Measurements from ENCODE around the gene PRCC.

PRCC gene

DNA sequence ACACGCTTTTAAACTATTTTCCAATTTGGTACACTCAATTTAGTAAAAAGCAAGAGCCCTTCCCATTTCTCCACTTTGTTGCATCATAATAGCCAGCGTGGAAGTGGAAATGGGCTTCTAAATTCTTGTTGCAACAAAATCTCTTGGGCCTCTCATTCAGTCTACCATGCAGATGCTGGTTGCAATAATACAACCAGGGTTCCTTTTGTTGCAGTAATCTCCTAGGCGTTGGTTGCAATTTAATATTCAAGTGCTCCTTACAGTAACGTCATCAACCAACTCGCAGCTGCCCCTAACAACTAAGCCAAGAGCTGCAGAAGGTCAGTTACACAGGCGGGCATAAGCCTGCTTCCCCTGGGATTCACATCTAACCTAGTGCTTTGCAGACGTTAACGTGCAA, 13.1 kb upstream of the PRCC start:
- TF ChIP-seq TAF1 (IDR thresholded peaks at IDR 0.05; ENCODE audit: borderline replicate concordance, insufficient read depth, low read length) (no peak), FOXP2 (optimal IDR thresholded peaks at IDR 0.05; ENCODE audit: borderline replicate concordance, extremely low read depth, extremely low read length, insufficient read depth) (no peak), SIN3A (IDR thresholded peaks at IDR 0.05; ENCODE audit: borderline replicate concordance, insufficient read depth, low read length) (no peak), POLR2AphosphoS5 (IDR thresholded peaks at IDR 0.05; ENCODE audit: low read depth, low read length) (no peak)
- TF ChIP-seq, protein P1, sequence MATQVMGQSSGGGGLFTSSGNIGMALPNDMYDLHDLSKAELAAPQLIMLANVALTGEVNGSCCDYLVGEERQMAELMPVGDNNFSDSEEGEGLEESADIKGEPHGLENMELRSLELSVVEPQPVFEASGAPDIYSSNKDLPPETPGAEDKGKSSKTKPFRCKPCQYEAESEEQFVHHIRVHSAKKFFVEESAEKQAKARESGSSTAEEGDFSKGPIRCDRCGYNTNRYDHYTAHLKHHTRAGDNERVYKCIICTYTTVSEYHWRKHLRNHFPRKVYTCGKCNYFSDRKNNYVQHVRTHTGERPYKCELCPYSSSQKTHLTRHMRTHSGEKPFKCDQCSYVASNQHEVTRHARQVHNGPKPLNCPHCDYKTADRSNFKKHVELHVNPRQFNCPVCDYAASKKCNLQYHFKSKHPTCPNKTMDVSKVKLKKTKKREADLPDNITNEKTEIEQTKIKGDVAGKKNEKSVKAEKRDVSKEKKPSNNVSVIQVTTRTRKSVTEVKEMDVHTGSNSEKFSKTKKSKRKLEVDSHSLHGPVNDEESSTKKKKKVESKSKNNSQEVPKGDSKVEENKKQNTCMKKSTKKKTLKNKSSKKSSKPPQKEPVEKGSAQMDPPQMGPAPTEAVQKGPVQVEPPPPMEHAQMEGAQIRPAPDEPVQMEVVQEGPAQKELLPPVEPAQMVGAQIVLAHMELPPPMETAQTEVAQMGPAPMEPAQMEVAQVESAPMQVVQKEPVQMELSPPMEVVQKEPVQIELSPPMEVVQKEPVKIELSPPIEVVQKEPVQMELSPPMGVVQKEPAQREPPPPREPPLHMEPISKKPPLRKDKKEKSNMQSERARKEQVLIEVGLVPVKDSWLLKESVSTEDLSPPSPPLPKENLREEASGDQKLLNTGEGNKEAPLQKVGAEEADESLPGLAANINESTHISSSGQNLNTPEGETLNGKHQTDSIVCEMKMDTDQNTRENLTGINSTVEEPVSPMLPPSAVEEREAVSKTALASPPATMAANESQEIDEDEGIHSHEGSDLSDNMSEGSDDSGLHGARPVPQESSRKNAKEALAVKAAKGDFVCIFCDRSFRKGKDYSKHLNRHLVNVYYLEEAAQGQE (IDR thresholded peaks at IDR 0.05; ENCODE audit: insufficient read depth in 1 of 2, low read depth in 2 of 2, low read length in 2 of 2) = no peak

DNA sequence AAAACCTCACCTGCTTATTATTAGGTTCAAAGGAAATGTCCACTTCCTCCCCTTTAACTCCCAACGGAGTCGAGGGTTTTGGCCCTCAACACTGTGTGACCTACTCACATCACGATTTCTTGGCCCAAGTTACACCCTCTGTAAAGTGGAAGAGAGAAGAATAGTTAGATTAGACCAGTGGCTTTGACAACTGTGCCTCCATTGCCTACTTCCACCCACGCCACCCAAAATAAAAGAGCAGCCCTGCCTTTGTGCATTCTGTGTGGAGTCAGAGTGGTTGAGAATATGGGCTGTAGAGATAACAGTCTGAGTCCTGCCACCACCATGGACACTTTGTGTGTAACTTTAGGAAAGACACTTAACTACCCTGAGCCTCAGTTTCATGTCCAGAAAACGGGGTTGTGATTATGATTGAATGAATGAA, 11.8 kb upstream of the PRCC start:
- TF ChIP-seq POLR2AphosphoS5 (IDR thresholded peaks at IDR 0.05; ENCODE audit: low read depth, low read length) = no peak
- TF ChIP-seq, protein P1 (IDR thresholded peaks at IDR 0.05; ENCODE audit: insufficient read depth in 1 of 2, low read depth in 2 of 2, low read length in 2 of 2) = no peak
- TF ChIP-seq SIN3A (IDR thresholded peaks at IDR 0.05; ENCODE audit: borderline replicate concordance, insufficient read depth, low read length) = no peak
- no peak for TF ChIP-seq TAF1 (IDR thresholded peaks at IDR 0.05; ENCODE audit: borderline replicate concordance, insufficient read depth, low read length)
- no peak for TF ChIP-seq FOXP2 (optimal IDR thresholded peaks at IDR 0.05; ENCODE audit: borderline replicate concordance, extremely low read depth, extremely low read length, insufficient read depth)

DNA sequence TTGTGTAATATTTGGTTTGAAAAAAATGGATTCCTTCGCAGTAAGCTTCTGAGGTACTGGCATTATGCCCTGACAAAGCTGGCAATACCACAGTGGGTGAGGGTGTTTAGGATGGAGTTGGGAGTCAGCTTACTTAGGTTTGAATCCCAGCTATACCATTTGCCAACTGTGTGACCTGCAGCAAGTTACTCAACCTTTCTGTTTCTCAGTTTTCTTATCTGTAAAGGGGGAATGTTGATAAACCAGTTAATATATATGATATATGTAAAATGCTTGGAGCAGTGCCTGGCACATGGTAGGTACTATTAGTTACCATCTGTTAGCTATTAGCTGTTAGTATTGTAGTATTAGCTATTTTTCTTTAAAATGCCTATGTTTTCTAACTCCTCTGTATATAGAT, 11.0 kb upstream of the PRCC start:
- TF ChIP-seq FOXP2 (optimal IDR thresholded peaks at IDR 0.05; ENCODE audit: borderline replicate concordance, extremely low read depth, extremely low read length, insufficient read depth) = no peak
- TF ChIP-seq POLR2AphosphoS5 (IDR thresholded peaks at IDR 0.05; ENCODE audit: low read depth, low read length) = no peak
- no peak for TF ChIP-seq SIN3A (IDR thresholded peaks at IDR 0.05; ENCODE audit: borderline replicate concordance, insufficient read depth, low read length)
- TF ChIP-seq, protein P1 (IDR thresholded peaks at IDR 0.05; ENCODE audit: insufficient read depth in 1 of 2, low read depth in 2 of 2, low read length in 2 of 2) = no peak
- TF ChIP-seq TAF1 (IDR thresholded peaks at IDR 0.05; ENCODE audit: borderline replicate concordance, insufficient read depth, low read length) = no peak

DNA sequence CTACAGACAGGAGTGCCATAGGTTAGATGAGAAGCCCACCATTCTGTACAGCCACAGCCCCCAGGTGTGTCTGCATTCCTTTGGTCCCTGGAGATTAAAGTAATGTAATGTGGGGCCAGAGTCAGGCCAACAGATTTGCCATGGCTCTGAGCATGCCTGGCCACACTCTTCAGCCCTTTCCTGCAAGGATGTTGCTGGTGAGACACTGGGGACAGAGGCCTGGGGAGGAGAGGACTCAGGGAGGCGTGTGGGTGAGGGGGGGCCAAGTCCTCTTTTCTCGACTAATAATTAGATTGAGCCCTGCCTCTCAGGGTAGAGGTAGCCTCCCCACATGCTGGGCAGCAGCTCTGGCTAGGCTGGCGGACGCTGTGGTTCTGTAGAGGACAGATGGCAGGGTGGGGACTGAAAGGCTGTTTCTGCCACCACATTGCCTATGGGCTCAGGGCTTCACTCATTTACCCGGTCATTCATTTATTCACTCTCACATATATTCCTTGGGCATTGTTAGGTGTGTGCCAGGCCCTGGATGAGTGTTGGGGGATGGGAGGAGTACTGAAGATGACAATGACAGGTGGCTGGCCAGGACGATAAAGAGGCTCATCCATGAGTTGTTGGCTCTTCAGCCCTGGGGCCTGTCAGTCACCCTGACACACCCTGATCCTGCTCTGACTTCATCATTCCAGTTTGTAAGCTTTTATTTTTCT, 7.1 kb upstream of the PRCC start:
- TF ChIP-seq TAF1 (IDR thresholded peaks at IDR 0.05; ENCODE audit: borderline replicate concordance, insufficient read depth, low read length) (no peak), POLR2AphosphoS5 (IDR thresholded peaks at IDR 0.05; ENCODE audit: low read depth, low read length) (no peak), FOXP2 (optimal IDR thresholded peaks at IDR 0.05; ENCODE audit: borderline replicate concordance, extremely low read depth, extremely low read length, insufficient read depth) (no peak), SIN3A (IDR thresholded peaks at IDR 0.05; ENCODE audit: borderline replicate concordance, insufficient read depth, low read length) (no peak)
- TF ChIP-seq, protein P1 (IDR thresholded peaks at IDR 0.05; ENCODE audit: insufficient read depth in 1 of 2, low read depth in 2 of 2, low read length in 2 of 2) = no peak
